ENCODE results near the gene SH2D3A.

Gene SH2D3A

GRCh38 chr19:6712231-6712630 is 55.0 kb downstream of the SH2D3A start:
- Histone ChIP-seq H3F3A (ENCODE audit: insufficient read depth, low read length) (no peaks in the 10 kb centered on the region), H3K4me2 (ENCODE audit: low read depth, low read length) (no peak overlapping the region), H3K9ac (ENCODE audit: low read length) (no peak overlapping the region), H2AFZ (ENCODE audit: low read length) (no peak overlapping the region), H3K9me2 (replicated peaks; ENCODE audit: insufficient read depth, low read length) (no peaks in the 10 kb centered on the region), H3K27me3 (replicated peaks; ENCODE audit: insufficient read depth, low read length) (peaks cover 82% of the 10 kb centered on the region), H3K36me3 (replicated peaks; ENCODE audit: insufficient read depth, low read length) (no peaks in the 10 kb centered on the region), H3K4me3 (ENCODE audit: low read length) (no peak overlapping the region), H3K9me3 (replicated peaks; ENCODE audit: insufficient read depth, low read length) (no peaks in the 10 kb centered on the region), H3K79me2 (ENCODE audit: low read length) (no peaks in the 10 kb centered on the region), H3K27ac (ENCODE audit: low read length) (no peak overlapping the region), H4K20me1 (ENCODE audit: insufficient read depth, low read length) (no peaks in the 10 kb centered on the region), H3K4me1 (ENCODE audit: low read length) (no peaks in the 10 kb centered on the region)
- DNase-seq = no peak
- TF ChIP-seq EZH2phosphoT487 (IDR thresholded peaks at IDR 0.05; ENCODE audit: low read length) (no peak), CTCF (IDR thresholded peaks at IDR 0.05; ENCODE audit: low read length) (no peak), EZH2 (optimal IDR thresholded peaks at IDR 0.05; ENCODE audit: low read depth, low read length) (no peak)

- Histone ChIP-seq H3K79me2 (ENCODE audit: low read length) (no peaks in the 10 kb centered on the region), H3K9me2 (replicated peaks; ENCODE audit: insufficient read depth, low read length) (no peaks in the 10 kb centered on the region), H3K4me2 (ENCODE audit: low read depth, low read length) (no peak overlapping the region), H3K9ac (ENCODE audit: low read length) (no peak overlapping the region), H3K27me3 (replicated peaks; ENCODE audit: insufficient read depth, low read length) (peaks cover 79% of the 10 kb centered on the region), H3K36me3 (replicated peaks; ENCODE audit: insufficient read depth, low read length) (no peaks in the 10 kb centered on the region), H3K4me1 (ENCODE audit: low read length) (no peaks in the 10 kb centered on the region), H4K20me1 (ENCODE audit: insufficient read depth, low read length) (no peaks in the 10 kb centered on the region), H3K4me3 (ENCODE audit: low read length) (no peak overlapping the region), H3K27ac (ENCODE audit: low read length) (no peak overlapping the region), H2AFZ (ENCODE audit: low read length) (no peak overlapping the region), H3K9me3 (replicated peaks; ENCODE audit: insufficient read depth, low read length) (no peaks in the 10 kb centered on the region), H3F3A (ENCODE audit: insufficient read depth, low read length) (no peaks in the 10 kb centered on the region)
- TF ChIP-seq EZH2phosphoT487 (IDR thresholded peaks at IDR 0.05; ENCODE audit: low read length) (no peak), EZH2 (optimal IDR thresholded peaks at IDR 0.05; ENCODE audit: low read depth, low read length) (no peak), CTCF (IDR thresholded peaks at IDR 0.05; ENCODE audit: low read length) (no peak)
- no peak for DNase-seq
Measured at GRCh38 chr19:6711605-6712004, 55.6 kb downstream of the SH2D3A start.

- Histone ChIP-seq H3K9me2 (replicated peaks; ENCODE audit: insufficient read depth, low read length) (no peaks in the 10 kb centered on the region), H4K20me1 (ENCODE audit: insufficient read depth, low read length) (no peaks in the 10 kb centered on the region), H3K4me2 (ENCODE audit: low read depth, low read length) (no peak overlapping the region), H3K4me1 (ENCODE audit: low read length) (no peaks in the 10 kb centered on the region), H3K4me3 (ENCODE audit: low read length) (no peak overlapping the region), H3K9ac (ENCODE audit: low read length) (no peak overlapping the region), H2AFZ (ENCODE audit: low read length) (no peak overlapping the region), H3K27me3 (replicated peaks; ENCODE audit: insufficient read depth, low read length) (peaks cover 73% of the 10 kb centered on the region), H3K9me3 (replicated peaks; ENCODE audit: insufficient read depth, low read length) (no peaks in the 10 kb centered on the region), H3K36me3 (replicated peaks; ENCODE audit: insufficient read depth, low read length) (no peaks in the 10 kb centered on the region), H3K27ac (ENCODE audit: low read length) (no peak overlapping the region), H3K79me2 (ENCODE audit: low read length) (no peaks in the 10 kb centered on the region), H3F3A (ENCODE audit: insufficient read depth, low read length) (no peaks in the 10 kb centered on the region)
- DNase-seq = no peak
- TF ChIP-seq EZH2phosphoT487 (IDR thresholded peaks at IDR 0.05; ENCODE audit: low read length) (no peak), EZH2 (optimal IDR thresholded peaks at IDR 0.05; ENCODE audit: low read depth, low read length) (no peak), CTCF (IDR thresholded peaks at IDR 0.05; ENCODE audit: low read length) (no peak)
Measured at GRCh38 chr19:6711078-6711361, 56.2 kb downstream of the SH2D3A start.
